Ovary (tissue), 3 donors: ENCODE data around the gene CHST13.

Source experiments
- CTCF ChIP-seq, 3 donors: fragments of 450-650 bp in 2 of 3; fragments of 200-600 bp in 1 of 3; IDR thresholded peaks; one replicate each; pipeline versions ENCODE4 v1.5.1 to v1.8.0; 2016 to 2022; ENCODE audit warnings: antibody characterized with exemption in 3 of 3, mild to moderate bottlenecking in 1 of 3
- POLR2A ChIP-seq: fragments of 450-650 bp; IDR thresholded peaks from one replicate; pipeline ENCODE4 v1.6.1; 2017; ENCODE audit warnings: antibody characterized with exemption, mild to moderate bottlenecking, moderate library complexity
- donor health status: DM: no; HTN: no; CAD: no.

- TF ChIP-seq CTCF (IDR thresholded peaks at IDR 0.05): peak in 2 of 3 donors; percentile 56 to 64
- TF ChIP-seq POLR2A: peak; percentile 74
Observed at GRCh38 chr3:126475413-126476114, 48.4 kb upstream of the CHST13 start, which contains the start of gene ZXDC.
